Brain pericyte (primary cell): ENCODE results near the gene CLCN6.
A peak's percentile ranks its signal among the peaks of the same experiment; 100 is the strongest.

Experiments
- DNase-seq: peaks from one replicate; pipeline ENCODE4 v3.0.0-alpha.2; 2012; ENCODE audit warnings: low read depth, low spot score

The CLCN6 gene

GRCh38 chr1:11778844-11779623, 27.0 kb upstream of the CLCN6 start:
- DNase-seq = no peak

- DNase-seq = no peak
Observed at GRCh38 chr1:11779715-11780379, 26.1 kb upstream of the CLCN6 start.

- no peak for DNase-seq
Observed at GRCh38 chr1:11780380-11781147, 25.4 kb upstream of the CLCN6 start.

- no peak for DNase-seq
Observed at GRCh38 chr1:11781297-11781696, 24.7 kb upstream of the CLCN6 start.

DNA sequence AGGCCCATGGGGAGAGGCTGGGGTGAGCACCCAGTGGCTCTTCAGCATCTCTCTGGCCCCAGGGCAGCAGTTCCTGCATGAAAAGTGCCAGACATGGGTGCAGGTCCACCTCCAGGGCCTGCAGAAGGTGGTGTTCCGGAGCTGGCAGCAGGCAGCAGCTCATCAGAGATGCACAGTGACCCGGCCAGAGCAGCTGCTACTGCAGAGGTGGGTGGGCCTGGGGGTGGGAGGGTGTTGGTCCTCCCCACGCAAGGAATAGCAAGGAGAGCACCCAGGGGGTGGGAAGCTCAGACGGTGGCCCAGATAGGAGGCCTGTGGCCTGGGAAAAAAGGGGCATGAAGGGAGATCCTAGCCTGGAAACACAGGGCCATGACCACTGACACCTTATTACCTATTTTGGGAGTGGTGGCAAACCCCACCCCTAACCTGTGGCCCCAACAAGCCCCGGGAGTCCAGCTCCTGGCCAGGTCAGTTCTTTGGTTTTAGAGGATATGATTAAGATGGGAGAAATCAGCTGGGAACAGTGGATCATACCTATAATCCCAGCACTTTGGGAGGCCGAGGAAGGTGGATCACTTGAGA, 23.8 kb upstream of the CLCN6 start:
- no peak for DNase-seq

DNA sequence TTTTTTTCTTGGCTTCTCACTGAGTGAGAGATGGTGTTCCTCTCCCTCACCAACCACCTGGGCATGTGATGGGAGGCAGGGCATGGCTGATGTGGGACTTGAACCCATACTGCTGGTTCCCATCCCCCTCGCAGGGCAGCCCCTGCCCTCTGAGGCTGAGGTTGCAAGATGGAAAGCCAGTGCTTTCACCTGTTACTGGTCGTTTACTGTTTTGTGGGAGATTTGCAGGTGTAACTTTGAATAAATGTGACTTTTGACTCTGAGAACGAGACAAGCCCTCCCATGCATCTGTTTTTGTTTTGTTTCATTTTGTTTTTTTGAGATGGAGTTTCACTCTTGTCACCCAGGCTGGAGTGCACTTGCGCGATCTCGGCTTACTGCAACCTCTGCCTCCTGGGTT, 22.4 kb upstream of the CLCN6 start:
- no peak for DNase-seq

DNA sequence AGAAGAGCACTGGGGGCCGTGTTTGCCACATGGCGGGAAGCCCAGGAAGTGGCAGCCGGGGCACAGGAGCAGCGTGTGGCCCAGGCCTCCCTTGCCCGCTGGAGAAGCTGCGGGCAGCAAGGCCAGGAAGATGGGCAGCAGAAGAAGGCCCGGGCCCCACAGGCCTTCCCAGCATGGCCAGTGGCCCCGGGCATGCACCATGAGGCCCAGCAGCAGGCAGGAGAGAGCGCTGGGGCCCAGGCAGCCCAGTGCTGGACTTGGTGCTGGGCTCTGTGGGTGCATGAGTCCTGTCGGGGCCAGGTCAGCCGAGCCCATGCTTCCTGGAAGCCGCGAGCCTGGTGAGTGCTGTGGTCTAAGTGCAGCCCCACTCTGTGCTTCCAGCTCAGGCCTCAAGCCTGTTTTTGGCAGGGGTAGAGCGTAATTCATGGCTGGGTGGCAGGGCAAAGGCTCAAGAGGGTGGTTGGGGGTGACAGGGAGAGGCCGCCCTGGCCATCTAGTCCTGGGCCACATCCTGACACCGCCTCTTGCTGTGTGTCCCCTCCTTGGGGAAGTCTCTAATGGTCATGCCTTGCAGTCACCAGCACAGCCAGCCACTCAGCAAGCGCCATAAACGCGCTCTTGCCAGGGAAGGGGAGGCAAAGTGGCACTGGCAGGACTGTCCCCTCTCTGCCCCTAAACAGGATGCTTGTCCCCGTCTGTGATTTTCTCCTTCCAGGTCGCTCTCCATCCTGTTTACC, 21.6 kb upstream of the CLCN6 start:
- DNase-seq = no peak

- DNase-seq = no peak
Observed at GRCh38 chr1:11784993-11785769, 20.8 kb upstream of the CLCN6 start.

GRCh38 chr1:11786168-11786567, 19.8 kb upstream of the CLCN6 start:
- DNase-seq = no peak

- DNase-seq = no peak
Observed at GRCh38 chr1:11787251-11787803, 18.7 kb upstream of the CLCN6 start.

GRCh38 chr1:11787804-11788436, 18.1 kb upstream of the CLCN6 start:
- DNase-seq = no peak

DNA sequence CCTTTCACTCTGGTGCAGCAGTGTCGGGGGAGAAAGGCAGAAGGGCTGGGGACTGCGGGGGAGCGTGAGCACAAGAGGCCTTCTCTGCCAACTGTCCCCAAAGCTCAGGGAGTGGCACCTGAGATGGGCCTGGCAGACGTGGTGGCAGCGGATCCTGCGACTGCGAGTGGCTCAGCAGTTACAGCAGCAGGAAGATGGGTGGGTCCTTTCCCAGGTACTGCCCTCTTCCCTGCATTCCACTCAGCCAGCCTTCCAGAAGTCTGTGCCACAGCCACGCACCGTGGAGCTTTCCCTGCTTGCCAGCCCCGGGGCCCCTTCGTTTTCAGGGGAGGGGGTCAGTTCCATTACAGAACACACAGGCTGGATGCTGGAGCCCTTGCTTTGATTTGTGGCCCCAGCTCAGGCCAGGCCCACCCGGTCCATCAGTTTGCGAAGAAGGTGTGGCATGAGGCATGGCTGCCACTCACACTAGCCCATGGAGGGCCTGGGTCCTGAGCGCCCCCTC, 17.4 kb upstream of the CLCN6 start:
- DNase-seq = no peak

GRCh38 chr1:11789126-11790067, 16.6 kb upstream of the CLCN6 start:
- no peak for DNase-seq

DNA sequence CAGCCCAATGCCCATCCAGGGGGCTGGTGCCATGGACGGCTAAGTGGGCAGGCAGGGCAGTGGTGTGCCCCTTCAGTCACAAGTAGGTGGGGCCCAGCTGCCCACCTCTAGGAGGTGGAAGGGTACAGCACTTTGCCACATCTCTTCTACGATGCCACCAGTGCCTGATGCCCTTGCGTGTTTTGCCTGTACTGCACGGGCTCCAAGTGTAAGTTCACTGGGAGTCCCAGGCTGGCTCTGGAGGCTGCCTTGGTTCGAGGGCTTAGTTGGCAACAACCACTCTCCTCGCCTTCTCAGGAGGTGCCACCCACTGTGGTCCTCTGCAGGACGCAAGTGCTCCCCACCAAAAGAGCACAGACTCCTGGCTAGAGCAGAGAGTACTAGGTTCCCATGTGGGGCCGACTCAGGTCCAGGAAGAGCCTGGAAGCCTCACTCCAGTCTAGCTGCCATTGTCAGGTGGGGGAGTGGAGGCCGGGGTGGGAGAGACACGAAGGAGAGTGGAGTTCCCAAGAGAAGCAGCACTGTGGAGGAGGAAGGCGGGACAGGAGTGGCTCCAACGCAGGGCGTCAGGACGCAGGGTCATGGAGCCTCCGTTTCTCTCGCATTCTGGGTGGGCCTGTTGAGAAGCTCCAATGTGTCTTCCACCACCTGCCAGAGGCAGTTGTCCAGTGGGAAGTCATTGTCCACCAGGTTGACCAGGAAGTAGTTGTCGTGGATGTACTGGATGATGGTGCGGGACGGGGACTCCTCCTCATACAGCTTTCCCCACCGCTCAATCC, 15.7 kb upstream of the CLCN6 start:
- DNase-seq = no peak

- peak; percentile 75 for DNase-seq
Observed at GRCh38 chr1:11790880-11791715, 14.9 kb upstream of the CLCN6 start.

DNA sequence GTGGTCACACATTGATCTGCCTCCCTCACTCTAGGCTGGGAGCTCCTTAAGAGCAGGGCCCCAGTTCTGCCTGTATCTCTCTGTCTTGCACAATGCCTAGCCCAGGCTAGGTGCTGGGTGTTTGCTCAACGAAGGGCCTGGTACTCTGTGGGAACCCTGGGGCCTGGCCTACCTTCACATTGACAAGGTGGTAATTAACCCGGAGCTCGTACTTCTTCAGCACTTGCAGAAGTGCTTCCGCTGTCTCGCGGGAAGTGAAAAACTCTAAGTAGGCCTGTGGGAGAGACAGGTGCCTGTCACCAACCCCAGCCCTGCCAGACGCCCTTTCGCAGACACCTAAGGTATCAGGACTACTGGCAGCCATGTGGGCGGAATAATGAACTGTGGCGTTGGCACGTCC, 13.9 kb upstream of the CLCN6 start:
- DNase-seq = no peak

DNA sequence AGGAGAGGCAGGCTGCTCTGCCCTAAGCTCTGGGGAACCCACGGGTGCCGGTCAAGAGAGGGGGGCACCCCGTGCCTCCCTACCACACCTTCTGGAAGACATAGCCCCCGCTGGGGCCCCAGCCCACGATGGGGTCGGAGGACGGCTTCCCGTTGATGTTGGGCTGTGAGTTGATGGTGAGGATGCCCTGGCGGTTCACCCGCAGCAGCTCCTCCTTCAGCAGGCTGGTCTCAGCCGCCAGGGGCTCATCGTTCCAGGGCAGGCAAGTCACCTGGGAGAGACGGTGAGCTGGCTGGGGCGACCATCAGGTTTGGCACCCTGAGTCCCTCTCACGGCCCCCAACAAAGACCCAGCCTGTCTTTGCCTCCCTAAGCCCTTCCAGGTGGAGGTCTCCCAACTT, 12.2 kb upstream of the CLCN6 start:
- DNase-seq = no peak
